SK-N-MC (cell line): ENCODE data around the gene TGM1.

Experiments
- EZH2 ChIP-seq: fragments of 200-600 bp; sonication (generic); IDR thresholded peaks from one replicate; pipeline ENCODE4 v1.6.1; 2017; ENCODE audit warnings: antibody characterized with exemption
- POLR2AphosphoS5 ChIP-seq: IDR thresholded peaks from 2 replicates; pipeline ENCODE4 v1.6.1; 2012; ENCODE audit warnings: mild to moderate bottlenecking, low read depth, low read length, borderline replicate concordance

GRCh38 chr14:24274101-24274543, 11.1 kb upstream of the TGM1 start:
- no peak for TF ChIP-seq POLR2AphosphoS5
- TF ChIP-seq EZH2, result no peak
